Muscle of arm (tissue), 12 donors: ENCODE data around the gene NPM3. TPM values are rescaled to one million over a fixed set of nuclear protein-coding genes. Genes with fewer than 3 reads are reported as not detected.

ENCODE experiments used
- DNase-seq: peaks from one replicate; pipeline ENCODE4 v3.0.0-alpha.2; 2013
- polyA plus RNA-seq, 12 donors: library from polyadenylated mRNA; unstranded; fragments of 120-200 nt; gene quantifications; one replicate each; pipeline ENCODE4 v1.2.1, GENCODE V29; 2013; ENCODE audit not compliant: insufficient read length in 12 of 12

Gene NPM3
- polyA plus RNA-seq, 12 donors = 36.7 to 67.5 (median 53.2) TPM; not detected in 1

GRCh38 chr10:101776161-101776817 lies 7.0 kb downstream of the NPM3 start:
- DNase-seq = no peak

- DNase-seq = no peak
Observed at GRCh38 chr10:101775273-101776160, 7.7 kb downstream of the NPM3 start, which contains the start of gene FGF8. TSS of gene FGF8 (minus strand) at chr10:101776114. CDS start at chr10:101775900, 214 bp downstream.

- no peak for DNase-seq
Observed at GRCh38 chr10:101774589-101775272, 8.5 kb downstream of the NPM3 start.

GRCh38 chr10:101773923-101774588 lies 9.2 kb downstream of the NPM3 start:
- DNase-seq = peak; percentile 23

- DNase-seq = no peak
Observed at GRCh38 chr10:101772895-101773761, 10.1 kb downstream of the NPM3 start.

GRCh38 chr10:101772017-101772894 lies 11.0 kb downstream of the NPM3 start:
- no peak for DNase-seq

- DNase-seq = no peak
Observed at GRCh38 chr10:101771380-101771779, 11.9 kb downstream of the NPM3 start.

- DNase-seq = no peak
Observed at GRCh38 chr10:101770331-101771215, 12.7 kb downstream of the NPM3 start.

- no peak for DNase-seq
Observed at GRCh38 chr10:101769541-101770180, 13.6 kb downstream of the NPM3 start.

- DNase-seq = no peak
Observed at GRCh38 chr10:101768791-101769170, 14.5 kb downstream of the NPM3 start.

GRCh38 chr10:101767966-101768790 lies 15.1 kb downstream of the NPM3 start:
- DNase-seq = no peak

GRCh38 chr10:101767600-101767945 lies 15.7 kb downstream of the NPM3 start:
- no peak for DNase-seq

GRCh38 chr10:101766753-101767599 lies 16.3 kb downstream of the NPM3 start:
- no peak for DNase-seq

- no peak for DNase-seq
Observed at GRCh38 chr10:101766306-101766705, 16.9 kb downstream of the NPM3 start.

GRCh38 chr10:101763141-101763846 lies 20.0 kb downstream of the NPM3 start:
- DNase-seq = no peak

- no peak for DNase-seq
Observed at GRCh38 chr10:101762736-101763135, 20.5 kb downstream of the NPM3 start.
